Caco-2 (cell line): Measurements from ENCODE around the gene POLR2E. TPM values are rescaled to one million over a fixed set of nuclear protein-coding genes. Genes with fewer than 3 reads are reported as not detected.

Experiments
- BruUV-seq: library from RNA; stranded (reverse); fragments of 400-500 nt; replicated peaks from 2 replicates; lab custom pipeline; 2021; lab: Mats Ljungman, UMichigan
- CTCF ChIA-PET: fragments of 300-600 bp; sonication (Branson Sonifier 250); formaldehyde crosslinking; loops from one replicate; lab custom pipeline; 2022; ENCODE audit warnings: antibody characterized with exemption; lab: Charles Lee
- POLR2A ChIA-PET: fragments of 300-600 bp; sonication (Branson Sonifier 250); formaldehyde crosslinking; loops from one replicate; lab custom pipeline; 2022; ENCODE audit warnings: antibody characterized with exemption; lab: Charles Lee
- DNase-seq, 2 experiments: peaks; one replicate each; pipeline versions ENCODE4 v3.0.0 to v3.0.0-alpha.2; 2020 to 2022
- H3K27me3 ChIP-seq: replicated peaks from 2 replicates; pipeline ENCODE4 v1.6.0; 2011; ENCODE audit warnings: low read length; ENCODE audit not compliant: control insufficient read depth, insufficient read depth
- H3K36me3 ChIP-seq: 2 replicates; pipeline ENCODE4 v1.5.1; 2011; ENCODE audit warnings: low read length; ENCODE audit not compliant: control insufficient read depth, insufficient read depth
- H3K4me1 ChIP-seq: fragments of 250-450 bp; sonication (Bioruptor Pico); 2 replicates; pipeline ENCODE4 v1.5.1; 2020; ENCODE audit warnings: mild to moderate bottlenecking
- H3K4me3 ChIP-seq: 2 replicates; pipeline ENCODE4 v1.5.1; 2011; ENCODE audit warnings: low read depth, mild to moderate bottlenecking, control low read depth, low read length
- H3K9me3 ChIP-seq: fragments of 250-450 bp; sonication (Bioruptor Pico); 2 replicates; pipeline ENCODE4 v1.5.1; 2020; ENCODE audit warnings: mild to moderate bottlenecking, moderate library complexity
- H3K27ac Mint-ChIP-seq: one replicate; pipeline ENCODE4 v1.8.0; 2022; ENCODE audit warnings: mixed read lengths; ENCODE audit not compliant: unreplicated experiment
- H3K27me3 Mint-ChIP-seq: one replicate; pipeline ENCODE4 v1.8.0; 2022; ENCODE audit warnings: mixed read lengths; ENCODE audit not compliant: insufficient read depth, unreplicated experiment
- H3K36me3 Mint-ChIP-seq: one replicate; pipeline ENCODE4 v1.8.0; 2022; ENCODE audit warnings: mild to moderate bottlenecking, mixed read lengths; ENCODE audit not compliant: insufficient read depth, unreplicated experiment
- H3K4me1 Mint-ChIP-seq: one replicate; pipeline ENCODE4 v1.8.0; 2022; ENCODE audit warnings: low read depth, mixed read lengths; ENCODE audit not compliant: unreplicated experiment
- H3K4me3 Mint-ChIP-seq: one replicate; pipeline ENCODE4 v1.8.0; 2022; ENCODE audit warnings: mild to moderate bottlenecking, moderate library complexity, mixed read lengths; ENCODE audit not compliant: unreplicated experiment
- H3K9me3 Mint-ChIP-seq: one replicate; pipeline ENCODE4 v1.8.0; 2022; ENCODE audit warnings: mixed read lengths; ENCODE audit not compliant: unreplicated experiment
- CTCF ChIP-seq, 2 experiments: fragments of 200-600 bp in 1 of 2; IDR thresholded peaks; 1 replicate in 1 of 2; 2 replicates in 1 of 2; pipeline versions ENCODE4 v1.5.1 to v1.8.0; 2011 to 2022; ENCODE audit warnings: antibody characterized with exemption in 1 of 2, control low read depth in 1 of 2, inconsistent platforms in 1 of 2, low read depth in 1 of 2, low read length in 1 of 2, mild to moderate bottlenecking in 1 of 2, moderate library complexity in 1 of 2; ENCODE audit not compliant: insufficient read depth in 1 of 2, severe bottlenecking in 1 of 2, unreplicated experiment in 1 of 2
- intact Hi-C: fragments of 100-400 bp; cut with micrococcal nuclease; formaldehyde crosslinking; loops from one replicate; pipeline ENCODE4 v1.10.0; 2022; ENCODE audit not compliant: unreplicated experiment
- total RNA-seq: library from RNA; stranded (reverse); gene quantifications from 2 replicates; pipeline ENCODE4 v1.2.3, GENCODE V29; 2022

The POLR2E gene
- total RNA-seq, 1 experiment from 2014 or later: 264 TPM

DNA sequence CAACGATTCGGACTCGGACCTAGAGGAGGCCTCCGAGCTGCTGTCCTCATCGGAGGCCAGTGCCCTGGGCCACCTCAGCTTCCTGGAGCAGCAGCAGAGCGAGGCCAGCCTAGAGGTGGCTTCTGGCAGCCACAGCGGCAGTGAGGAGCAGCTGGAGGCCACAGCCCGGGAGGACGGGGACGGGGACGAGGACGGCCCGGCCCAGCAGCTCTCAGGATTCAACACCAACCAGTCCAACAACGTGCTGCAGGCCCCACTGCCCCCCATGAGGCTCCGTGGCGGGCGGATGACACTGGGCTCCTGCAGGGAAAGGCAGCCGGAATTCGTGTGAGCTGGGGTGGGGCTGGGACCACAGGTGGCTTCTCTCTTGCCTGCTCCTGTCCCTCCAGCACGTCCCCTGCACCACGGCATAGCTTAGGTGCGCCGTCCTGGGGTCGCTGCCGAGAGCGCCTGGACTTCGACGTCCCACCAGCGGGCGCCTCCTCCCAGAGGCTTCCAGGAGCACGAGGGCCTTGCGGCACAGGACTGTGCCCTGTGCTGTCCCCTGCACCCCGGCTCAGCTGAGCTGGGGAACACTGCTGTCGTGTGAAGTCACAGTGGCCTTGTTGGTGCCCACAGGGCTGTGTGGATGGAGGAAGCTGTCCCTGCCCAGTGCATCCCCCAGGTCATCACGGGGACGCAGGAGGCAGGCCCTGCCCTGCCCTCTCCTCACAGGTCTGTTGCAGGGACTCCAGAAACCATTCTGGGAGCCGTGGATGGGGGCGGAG, 9.3 kb downstream of the POLR2E start:
- no peak overlapping the region for H3K4me3 Mint-ChIP-seq
- BruUV-seq: no TSS peak

GRCh38 chr19:1085053-1085658, 10.0 kb downstream of the POLR2E start:
- Mint-ChIP-seq H3K27ac (peak overlapping the region; percentile 53), H3K4me1 (no peaks in the 10 kb centered on the region), H3K27me3 (no peaks in the 10 kb centered on the region), H3K9me3 (no peaks in the 10 kb centered on the region), H3K4me3 (no peak overlapping the region), H3K36me3 (peaks cover 90% of the 10 kb centered on the region)
- ChIA-PET POLR2A (no interaction called here), CTCF (no interaction called here)
- Histone ChIP-seq H3K4me1 (no peaks in the 10 kb centered on the region), H3K4me3 (no peak overlapping the region), H3K9me3 (no peaks in the 10 kb centered on the region), H3K27me3 (no peaks in the 10 kb centered on the region), H3K36me3 (no peaks in the 10 kb centered on the region; the same call in 1 of the 2 replicates)
- intact Hi-C loops: no loop called here
- DNase-seq: no peak
- no TSS peak for BruUV-seq
- no peak for TF ChIP-seq CTCF (IDR thresholded peaks at IDR 0.05; ENCODE audit: insufficient read depth in 1 of 2, low read depth in 1 of 2, low read length in 1 of 2, severe bottlenecking in 1 of 2, unreplicated experiment in 1 of 2)

More for the DNA sequence above, 9.3 kb downstream of the POLR2E start:
- no peak for TF ChIP-seq CTCF (IDR thresholded peaks at IDR 0.05; ENCODE audit: insufficient read depth in 1 of 2, low read depth in 1 of 2, low read length in 1 of 2, severe bottlenecking in 1 of 2, unreplicated experiment in 1 of 2)
- no peak for DNase-seq
- no peaks in the 10 kb centered on the region for H3K9me3 ChIP-seq
- ChIA-PET POLR2A (interaction anchor here (0.5 kb wide), 1 partner anchor 782 kb away, joined by 9 read pairs; no protein-coding TSS in a partner anchor), CTCF (interaction anchor here (0.7 kb wide), 1 partner anchor 45 kb away, joined by 3 read pairs; no protein-coding TSS in a partner anchor)
- H3K4me3 ChIP-seq: no peak overlapping the region
- Mint-ChIP-seq H3K4me1 (no peaks in the 10 kb centered on the region), H3K27ac (peak overlapping the region; percentile 29), H3K27me3 (no peaks in the 10 kb centered on the region), H3K36me3 (peaks cover 83% of the 10 kb centered on the region), H3K9me3 (no peaks in the 10 kb centered on the region)
- H3K27me3 ChIP-seq: no peaks in the 10 kb centered on the region
- intact Hi-C loops: no loop called here
- no peaks in the 10 kb centered on the region; the same call in 1 of the 2 replicates for H3K36me3 ChIP-seq
- no peaks in the 10 kb centered on the region for H3K4me1 ChIP-seq

DNA sequence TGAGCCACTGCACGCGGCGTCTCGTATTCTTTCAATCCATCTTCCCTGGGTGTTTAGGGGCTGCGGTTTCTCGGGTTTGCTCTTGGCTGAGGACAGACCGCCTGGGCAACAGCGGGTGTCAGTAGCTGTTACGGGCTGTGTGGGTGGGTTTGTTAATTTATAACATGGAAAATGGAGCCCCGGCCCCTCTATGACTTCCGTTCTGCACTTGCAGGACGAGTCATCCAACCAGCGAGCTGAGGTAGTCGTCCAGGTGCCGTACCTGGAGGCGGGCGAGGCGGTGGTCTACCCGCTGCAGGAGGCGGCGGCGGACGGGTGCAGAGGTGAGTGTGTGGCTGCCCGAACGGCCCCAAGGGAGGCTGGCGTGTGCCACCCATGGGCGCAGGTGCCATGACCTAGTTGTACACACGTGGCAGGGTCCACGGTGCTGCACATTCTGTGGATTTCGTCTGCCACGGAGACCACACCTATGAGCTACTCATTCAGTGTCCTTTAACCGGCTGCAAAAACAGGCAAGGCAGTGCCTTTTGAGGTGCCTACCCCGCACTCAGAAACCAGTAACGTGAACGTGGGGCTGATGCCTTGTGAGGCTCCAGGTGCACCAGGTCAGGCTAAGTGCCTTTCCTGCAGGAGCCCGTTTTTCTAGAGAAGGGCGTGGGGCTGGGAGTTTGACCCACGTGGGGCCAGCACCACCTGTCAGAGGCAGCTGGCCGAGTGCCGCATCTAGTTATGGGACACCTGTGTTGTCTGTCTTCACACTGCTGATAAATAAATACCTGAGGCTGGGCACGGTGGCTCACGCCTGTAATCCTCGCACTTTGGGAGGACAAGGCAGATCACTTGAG, 10.9 kb downstream of the POLR2E start:
- Mint-ChIP-seq H3K4me3 (no peak overlapping the region), H3K9me3 (no peaks in the 10 kb centered on the region), H3K27me3 (no peaks in the 10 kb centered on the region), H3K36me3 (peaks cover 91% of the 10 kb centered on the region), H3K4me1 (no peaks in the 10 kb centered on the region), H3K27ac (peak overlapping the region; percentile 53)
- no peak for DNase-seq
- intact Hi-C loops: no loop called here
- no peaks in the 10 kb centered on the region; the same call in 1 of the 2 replicates for H3K36me3 ChIP-seq
- no TSS peak for BruUV-seq
- no peak overlapping the region for H3K4me3 ChIP-seq
- no peaks in the 10 kb centered on the region for H3K27me3 ChIP-seq
- H3K4me1 ChIP-seq: no peaks in the 10 kb centered on the region
- H3K9me3 ChIP-seq: no peaks in the 10 kb centered on the region
- no peak for TF ChIP-seq CTCF (IDR thresholded peaks at IDR 0.05; ENCODE audit: insufficient read depth in 1 of 2, low read depth in 1 of 2, low read length in 1 of 2, severe bottlenecking in 1 of 2, unreplicated experiment in 1 of 2)
- ChIA-PET CTCF (no interaction called here), POLR2A (interaction anchor here (0.5 kb wide), 1 partner anchor 29 kb away, joined by 3 read pairs; no protein-coding TSS in a partner anchor)
